ENCODE measurements around the gene PCBP3.

Gene PCBP3

DNA sequence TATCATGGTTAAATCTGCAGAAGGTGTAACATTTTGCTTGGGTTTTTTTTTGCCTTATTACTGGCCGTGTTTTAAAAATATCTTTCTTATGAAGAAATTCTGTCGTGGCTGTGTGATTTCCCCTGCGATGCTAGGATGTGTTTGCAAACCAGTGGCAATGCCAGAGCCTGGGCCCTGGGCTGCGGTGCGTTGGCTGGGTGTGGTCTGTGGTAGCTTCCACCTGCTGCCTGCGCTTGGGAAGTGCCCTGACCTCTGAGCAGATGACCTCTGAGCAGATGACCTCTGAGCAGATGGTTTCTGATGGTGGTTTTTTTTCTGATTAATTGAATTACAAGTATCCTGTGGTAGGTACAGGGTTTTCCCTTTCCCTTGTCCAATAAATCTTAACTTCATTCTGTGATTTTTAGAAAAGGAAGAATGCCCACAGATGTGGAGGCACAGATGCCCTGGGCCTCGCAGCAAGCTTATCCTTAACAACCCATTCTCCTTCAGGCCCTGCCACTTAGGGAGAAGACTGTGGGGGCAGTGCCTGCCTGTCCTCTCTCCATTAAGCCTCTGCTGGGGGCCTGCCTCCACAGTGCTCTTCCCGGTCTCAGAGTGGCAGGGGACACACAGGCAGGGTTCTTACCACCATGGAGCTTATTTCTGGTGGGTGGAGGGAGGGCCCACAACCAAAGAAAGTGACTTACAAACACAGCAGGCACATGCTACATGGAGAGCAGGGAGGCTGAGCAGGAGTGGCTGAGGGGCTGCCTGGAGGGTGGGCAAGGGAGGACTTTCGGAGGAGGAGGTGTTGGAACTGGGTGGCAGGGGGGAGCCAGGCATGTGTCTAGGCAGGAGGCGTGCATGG, 81.7 kb downstream of the PCBP3 start:
- no peak for DNase-seq (ENCODE audit: low read depth)

DNA sequence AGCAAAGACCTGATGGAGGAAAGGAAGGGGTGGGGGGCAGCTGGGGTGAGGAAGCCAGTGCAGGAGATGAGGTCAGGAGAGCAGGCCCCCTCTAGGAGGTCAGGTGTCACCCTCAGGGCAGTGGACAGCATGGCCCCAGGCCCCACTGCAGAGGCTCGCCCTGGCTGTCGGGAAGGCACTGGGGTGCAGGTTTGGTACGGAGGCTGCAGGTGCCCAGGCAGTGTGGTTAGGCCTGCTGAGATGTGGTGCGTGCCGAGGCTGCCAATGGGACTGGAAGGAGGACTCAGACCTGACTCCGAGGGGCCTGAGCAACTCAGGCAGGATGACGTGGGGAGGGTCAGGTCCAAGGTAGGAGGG, 82.3 kb downstream of the PCBP3 start:
- no peak for DNase-seq (ENCODE audit: low read depth)

DNA sequence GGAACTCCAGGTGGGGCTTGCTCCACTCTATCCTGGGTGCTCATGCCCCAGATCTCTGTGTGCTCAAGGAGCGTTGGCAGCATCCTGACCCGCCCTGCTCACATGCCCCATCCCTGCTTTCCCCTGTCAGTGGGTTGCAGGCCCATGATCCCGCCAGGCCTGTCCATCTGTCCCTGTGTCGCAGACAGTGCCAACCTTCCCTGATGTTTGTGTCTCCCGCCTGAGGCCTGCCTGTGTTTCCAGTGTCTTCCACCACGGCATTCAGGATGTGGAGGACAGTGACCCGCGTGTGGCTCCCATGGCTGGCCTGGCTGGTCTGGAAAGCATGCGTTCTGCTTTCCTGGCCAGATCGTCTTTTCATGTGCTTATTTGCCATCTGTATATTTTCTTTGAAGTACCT, 82.9 kb downstream of the PCBP3 start:
- DNase-seq (ENCODE audit: low read depth), result no peak

DNA sequence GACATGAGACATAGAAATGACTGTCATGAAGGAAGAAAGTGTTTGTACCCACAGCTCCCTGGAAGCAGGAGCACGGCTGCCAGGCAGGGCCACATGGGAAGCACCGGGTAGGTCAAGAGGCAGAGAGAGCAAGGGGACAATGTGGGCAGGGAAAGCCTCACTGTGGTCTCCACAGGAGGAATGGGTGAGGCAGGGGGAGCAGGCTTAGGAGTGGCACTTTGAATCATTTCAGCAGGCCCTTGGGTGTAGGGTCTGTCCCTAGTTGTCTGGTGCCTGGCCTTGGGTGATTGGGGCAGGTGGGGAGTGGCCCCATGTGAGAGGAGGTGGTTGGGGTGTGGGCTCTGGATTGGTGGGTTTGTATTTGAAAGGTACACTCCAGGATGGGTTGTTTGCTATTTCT, 83.9 kb downstream of the PCBP3 start:
- DNase-seq (ENCODE audit: low read depth), result no peak

DNA sequence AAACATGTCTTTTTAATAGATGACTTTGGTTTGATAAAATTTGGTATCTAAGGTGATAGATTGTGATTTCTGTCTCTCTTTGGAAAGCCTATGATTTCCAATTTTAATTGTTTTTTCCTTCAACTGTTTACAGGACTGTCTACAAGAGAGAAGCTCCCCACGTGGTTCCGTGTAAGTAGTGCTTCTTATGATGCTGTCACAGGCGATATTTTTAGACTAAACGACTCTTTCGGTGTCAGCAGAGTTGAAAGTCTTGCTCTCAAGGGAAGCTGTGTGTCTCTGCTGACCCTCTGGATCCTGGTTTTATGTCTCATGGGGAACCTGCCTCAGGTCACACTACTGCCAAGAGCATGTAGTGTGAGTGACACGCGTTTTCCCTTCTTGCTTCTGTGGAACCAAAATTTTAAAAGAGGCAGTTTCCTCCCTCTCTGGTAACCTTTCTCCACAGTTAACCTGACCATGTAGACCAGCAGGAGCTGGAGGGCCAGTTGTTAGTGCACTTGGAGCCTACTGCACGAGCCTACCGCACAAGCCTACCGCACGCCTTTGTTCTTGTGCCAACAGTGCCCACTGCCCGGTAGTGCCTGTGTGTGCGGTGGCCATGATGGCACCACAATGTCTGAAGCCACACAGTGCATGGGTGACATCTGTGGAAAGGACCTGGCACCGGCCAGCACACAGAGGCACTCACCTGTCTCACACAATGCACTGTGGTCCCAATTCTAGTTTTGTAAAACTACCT, 91.9 kb downstream of the PCBP3 start:
- no peak for DNase-seq (ENCODE audit: low read depth)

DNA sequence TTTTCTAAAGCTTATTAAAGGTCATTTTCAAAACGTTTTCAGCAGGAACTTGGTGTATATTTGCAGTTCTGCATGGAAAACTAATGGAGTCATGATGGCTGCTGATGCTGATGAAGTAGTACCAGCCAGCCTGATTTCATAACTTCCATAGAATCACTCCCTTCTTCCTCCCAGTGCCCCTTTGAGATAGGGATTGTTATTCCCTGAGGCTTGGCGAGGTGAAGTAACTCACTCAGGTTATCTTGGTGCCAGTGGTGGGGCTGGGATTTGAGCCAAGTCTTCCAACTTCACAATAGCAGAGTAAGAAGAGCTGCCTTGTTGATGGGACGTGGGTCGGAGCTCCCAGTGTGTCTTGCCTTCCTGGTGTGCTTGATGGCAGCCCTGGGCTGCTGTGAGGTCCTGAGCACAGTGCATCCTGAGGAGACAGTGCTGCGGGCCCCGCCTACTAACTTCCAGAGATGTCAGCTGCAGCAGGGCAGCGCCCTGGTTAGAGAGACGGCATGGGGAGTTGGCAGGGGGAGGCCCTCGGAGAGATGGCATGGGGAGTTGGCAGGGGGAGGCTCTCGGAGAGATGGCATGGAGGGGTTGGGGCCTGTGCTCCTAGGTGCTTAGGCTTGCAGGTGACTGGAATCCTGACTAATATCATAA, 92.6 kb downstream of the PCBP3 start:
- DNase-seq (ENCODE audit: low read depth), result no peak

DNA sequence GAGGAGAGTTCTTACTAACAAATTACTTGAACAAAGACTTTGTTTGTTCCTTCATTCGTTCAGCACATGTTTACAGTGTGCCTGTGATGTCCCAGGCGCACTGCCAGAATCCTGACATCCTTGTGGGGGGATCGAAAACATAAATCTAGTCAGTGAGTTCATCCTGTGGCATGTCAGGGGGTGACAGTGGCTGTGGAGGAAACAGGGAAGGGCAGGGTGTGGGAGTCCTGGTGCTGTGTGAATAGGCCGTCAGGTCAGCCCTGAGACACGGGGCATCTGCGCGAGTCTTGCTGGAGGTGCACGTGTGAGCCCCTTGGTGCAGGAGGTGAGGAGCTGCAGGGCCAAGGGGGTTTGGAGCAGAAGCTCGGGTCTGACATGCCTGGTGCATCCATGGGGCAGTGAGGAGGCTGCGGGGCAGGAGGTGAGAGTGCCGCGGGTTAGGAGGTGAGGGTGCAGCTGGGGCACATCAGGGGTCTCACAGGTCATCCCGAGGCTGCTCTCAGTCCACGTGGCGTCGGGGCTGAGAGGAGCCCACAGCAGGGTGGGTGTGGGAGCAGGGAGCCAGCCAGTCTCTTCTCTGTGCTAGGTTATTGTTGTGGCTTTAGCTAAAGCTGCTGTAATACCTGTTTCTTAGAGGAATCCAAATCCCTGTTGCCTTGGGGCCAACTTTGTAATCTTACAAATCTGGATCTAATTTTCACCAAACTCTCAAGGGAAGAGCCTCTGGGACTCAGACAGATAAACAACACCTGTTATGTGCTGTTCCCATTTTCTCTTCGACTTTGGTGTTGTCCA, 93.4 kb downstream of the PCBP3 start:
- no peak for DNase-seq (ENCODE audit: low read depth)

DNA sequence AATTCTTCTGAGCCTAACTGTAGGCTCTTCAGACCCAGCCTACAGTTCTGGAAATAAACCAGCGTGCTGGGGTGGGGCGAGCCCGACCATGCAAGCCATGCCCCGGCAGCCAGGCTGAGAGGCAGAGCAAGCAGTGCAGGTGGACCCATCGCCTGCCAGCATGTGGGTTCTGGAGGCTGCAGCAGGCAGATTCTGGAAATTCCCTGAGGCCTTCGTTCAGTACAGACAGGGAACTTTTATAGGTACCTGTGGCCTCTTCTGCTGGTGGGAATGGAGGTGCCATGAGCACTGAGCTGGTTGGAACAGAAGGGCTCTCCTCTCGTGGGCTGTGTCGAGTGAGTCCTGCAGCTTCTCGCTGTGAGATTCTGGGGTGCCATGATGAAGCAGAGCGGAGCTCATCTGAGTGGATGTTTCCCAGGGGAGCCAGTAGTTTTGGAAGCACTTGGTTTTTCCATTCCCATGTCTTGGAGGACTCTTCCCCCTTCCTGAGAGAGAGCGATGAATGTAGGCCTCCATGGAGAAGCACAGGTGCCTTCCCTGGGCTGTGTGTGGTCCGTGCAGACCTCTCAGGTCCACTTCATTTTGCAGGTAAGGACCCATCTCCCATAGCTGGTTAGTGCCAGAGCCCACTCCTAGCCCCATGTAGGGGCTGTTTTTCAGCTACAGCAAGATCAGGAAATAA, 94.1 kb downstream of the PCBP3 start:
- no peak for DNase-seq (ENCODE audit: low read depth)

DNA sequence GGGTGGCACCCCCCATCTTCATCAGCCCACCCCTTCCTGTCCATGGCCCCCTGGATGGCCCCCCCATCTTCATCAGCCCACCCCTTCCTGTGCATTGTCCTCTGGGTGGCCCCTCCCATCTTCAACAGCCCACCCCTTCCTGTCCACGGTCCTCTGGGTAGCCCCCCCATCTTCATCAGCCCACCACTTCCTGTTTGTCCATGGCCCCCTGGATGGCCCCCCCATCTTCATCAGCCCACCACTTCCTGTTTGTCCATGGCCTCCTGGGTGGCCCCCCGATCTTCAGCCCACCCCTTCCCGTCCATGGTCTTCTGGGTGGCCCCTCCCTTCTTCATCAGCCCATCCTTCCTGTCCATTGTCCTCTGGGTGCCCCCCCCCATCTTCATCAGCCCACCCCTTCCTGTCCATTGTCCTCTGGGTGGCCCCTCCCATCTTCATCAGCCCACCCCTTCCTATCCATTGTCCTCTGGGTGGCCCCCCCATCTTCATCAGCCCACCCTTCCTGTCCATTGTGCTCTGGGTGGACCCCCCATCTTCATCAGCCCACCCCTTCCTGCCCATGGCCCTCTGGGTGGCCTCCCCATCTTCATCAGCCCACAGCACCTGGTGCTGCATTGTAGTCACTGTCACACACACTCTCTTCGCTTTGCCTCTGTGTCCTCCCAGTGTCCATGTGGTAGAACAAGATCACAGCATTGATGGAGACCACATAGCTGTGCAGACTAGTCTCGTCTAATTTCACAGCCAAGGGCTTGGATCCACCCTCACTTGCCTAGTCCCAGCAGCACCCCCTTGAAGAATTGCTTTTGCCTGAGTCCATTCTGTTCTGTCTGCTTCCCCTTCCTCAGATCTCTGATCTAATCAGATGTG, 95.9 kb downstream of the PCBP3 start:
- no peak for DNase-seq (ENCODE audit: low read depth)

DNA sequence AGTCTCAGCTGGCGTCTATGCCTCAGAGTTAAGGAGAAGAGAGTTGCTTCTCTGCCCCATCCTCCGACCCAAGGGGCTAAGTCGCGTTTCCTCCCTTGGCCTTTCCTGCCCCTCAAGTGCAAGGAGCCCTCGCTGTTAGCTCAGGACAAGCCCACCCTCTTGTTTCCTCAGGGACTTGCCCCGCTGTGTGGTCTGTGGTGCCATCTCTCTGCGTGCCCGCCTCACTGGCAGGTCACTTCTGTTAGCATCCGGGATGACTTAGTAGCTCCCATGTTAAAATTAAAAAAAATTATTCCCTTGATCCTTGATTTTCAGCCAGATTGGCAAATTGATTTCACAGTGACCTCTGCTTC, 96.5 kb downstream of the PCBP3 start:
- no peak for DNase-seq (ENCODE audit: low read depth)

DNA sequence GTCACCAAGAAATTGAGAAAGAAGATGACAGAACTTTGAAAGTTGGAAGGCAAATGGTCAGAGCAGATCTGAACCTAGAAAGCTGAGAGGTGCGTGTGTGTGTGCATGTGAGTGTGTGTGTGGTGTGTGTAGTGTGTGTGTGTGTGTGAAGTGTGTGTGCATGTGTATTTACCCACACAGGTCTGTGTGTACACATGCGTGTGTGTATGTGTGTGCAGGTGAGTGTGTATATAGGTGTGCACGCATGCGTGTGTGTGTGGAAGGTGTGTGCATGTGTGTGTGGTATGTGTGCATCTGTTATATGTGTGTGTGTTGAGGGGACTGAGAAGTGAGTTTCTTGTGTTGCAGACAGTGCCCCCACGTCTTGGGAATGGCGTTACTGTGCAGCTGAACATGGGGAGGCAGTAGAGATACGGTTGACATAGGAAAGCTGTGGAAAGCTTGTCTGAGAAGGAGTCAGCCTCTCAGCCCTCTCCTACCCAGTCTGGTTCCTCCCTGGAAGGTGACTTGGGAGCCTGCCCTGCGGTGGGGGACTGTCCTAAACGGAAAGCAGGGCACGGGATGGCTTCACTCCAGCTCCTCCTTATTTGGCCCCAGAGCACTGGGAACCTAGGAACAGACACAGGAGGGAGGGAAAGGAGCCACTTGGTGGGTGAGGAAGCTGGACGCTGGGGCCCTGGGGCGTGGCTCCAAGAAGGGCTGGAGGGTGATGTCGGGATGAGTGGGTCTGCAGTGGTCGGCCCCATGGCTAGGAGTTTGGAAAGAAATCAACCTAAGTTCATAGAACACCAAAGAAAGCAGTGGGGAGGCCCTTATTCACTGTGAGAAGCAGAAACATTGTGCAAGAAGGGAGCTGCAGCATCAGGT, 97.2 kb downstream of the PCBP3 start:
- DNase-seq (ENCODE audit: low read depth), result no peak

DNA sequence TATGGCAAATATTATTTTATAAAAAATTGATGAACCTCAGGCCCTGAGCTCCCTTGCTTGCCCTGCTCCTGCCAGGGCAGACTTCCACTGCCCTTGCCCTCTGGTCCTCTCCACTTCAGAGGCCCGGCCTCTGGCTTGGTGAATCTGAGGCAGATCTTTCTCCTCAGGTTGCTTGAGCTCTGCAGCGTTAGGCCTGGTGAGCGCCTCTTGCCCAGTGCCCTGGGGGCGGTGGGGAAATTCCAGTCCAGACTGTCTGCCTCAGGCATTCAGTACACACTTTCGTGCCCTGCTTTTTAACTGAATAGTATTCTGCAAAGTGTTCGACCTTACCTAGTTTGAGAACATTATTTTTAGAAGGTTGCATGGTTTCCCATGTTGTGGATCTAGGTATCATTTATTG, 98.2 kb downstream of the PCBP3 start:
- no peak for DNase-seq (ENCODE audit: low read depth)

DNA sequence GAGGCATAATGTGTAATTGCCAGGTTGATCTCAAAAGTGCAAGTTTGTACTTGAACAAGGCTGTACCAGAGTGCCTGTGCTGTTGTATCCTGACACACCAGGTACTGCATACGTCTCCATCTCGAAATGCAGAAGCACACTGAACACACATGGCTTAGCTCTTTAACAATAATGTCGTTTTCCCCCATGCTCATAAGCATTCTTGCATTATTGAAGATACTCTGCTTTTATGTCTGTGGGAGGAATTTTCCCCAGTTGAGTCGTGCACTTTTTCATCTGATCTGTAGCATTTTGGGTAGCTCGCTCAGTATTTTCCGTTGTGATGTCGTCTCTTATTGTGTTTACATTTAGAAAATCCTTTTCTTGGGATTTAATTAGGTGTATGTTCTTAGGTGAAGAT, 98.7 kb downstream of the PCBP3 start:
- DNase-seq (ENCODE audit: low read depth), result no peak

DNA sequence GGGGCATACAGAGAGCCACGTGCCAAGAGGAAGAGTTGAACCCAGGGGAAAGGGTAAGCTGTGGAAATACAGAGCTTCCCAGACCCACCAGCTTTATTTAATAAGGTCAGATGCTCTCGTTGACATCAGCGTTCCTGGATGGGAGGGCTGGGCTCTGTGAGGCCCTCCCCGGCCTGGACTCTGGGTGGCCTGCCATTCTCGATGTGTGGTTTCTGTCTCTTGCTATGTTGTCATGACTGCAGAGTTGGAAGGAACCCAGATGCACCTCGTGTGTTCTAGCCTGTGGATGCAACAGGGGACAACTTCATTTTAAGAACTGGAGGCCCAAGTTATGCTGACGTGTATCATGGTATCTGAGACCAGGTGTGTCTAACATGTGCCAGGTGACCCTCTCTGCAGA, 101.7 kb downstream of the PCBP3 start:
- DNase-seq (ENCODE audit: low read depth), result no peak

DNA sequence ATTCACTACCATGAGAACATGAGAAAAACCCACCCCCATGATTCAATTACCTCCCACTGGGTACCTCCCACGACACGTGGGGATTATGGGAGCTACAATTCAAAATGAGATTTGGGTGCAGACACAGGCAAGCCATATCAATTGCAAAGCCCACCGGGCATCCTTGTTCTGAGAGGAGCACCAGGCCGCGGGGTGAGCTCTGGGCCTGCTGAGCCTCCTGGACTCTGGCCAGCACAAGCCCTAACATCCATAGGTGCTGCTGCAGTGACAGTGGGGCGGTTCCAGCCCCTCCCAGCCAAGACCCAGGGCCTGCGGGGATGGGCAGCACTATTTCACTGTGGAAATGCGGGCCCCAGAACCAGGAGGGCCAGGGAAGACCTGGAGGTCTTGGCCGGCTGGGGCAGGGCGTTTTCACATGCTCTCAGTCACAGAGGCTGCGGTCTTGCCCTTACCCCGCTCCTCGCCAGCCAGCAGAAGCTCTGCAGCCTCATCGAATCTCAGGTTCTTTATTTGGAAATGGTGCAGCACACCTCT, 103.8 kb downstream of the PCBP3 start:
- no peak for DNase-seq (ENCODE audit: low read depth)

DNA sequence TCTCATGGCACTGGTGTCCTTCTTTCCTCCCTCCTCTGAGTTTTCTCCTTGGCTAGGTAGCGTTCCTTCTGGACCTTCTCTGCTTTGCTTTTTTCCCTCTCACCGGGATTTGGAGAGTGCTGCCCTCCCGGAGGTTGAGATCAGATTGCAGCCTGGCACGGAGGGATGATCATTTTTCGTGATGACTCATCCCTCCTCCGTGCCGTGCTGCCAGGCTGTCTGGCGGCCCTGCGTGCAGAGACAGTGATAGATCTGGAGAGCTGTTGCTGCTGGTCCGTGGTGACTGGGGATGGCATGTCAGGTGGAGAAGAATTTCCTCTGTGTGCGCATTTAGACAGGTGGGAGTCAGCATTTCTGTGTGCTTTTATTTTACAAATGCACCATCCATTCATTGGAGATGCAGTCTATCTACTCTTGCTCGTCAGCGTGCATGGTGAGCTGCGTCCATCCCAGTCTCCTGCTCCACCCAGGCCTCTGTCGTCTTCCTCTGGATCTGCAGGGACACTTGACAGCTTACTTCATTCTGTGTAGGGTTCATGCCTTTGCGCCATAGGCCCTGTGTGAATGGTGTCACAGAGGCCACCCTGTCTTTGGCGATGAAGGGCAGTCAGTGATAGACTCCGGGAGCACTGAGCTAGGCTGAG, 104.4 kb downstream of the PCBP3 start:
- no peak for DNase-seq (ENCODE audit: low read depth)

DNA sequence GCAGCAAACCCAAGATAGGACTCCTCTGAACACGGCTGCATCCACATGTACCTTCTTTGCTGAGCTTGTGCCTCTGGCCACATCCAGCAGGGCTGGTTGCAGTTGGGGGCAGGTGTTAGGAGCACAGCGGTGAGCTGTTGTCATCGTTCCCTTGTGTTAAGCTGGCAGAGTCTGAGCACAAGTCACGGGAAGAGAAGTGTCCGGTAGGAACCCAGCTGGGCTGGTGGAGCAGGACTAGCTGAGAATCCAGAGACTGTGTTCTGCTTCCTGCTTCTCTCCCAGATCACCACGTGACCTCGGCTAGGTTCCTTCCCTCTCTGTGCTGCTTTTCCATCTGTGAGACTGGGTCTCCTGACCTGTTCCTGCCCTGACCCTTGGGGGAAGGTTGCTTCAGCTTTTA, 105.1 kb downstream of the PCBP3 start:
- no peak for DNase-seq (ENCODE audit: low read depth)

DNA sequence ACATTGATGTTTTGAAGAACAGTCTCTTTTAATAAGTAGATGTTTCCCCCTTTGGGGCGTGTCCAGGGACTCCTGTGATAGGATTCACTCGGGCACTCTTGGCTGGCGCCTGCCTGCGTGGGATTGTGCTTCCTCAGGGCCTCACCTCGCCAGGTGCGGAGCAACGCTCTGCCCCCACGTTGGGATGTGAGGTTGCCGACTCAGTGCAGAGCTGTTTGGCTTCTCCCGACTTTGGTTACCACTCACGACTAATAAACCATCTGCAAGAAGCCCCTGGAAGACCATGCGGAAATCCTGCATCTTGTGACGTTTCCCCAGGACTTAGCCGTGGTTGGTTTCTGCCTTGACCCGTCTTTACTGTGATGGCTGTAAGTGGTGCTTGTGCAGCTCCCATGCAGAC, 106.4 kb downstream of the PCBP3 start:
- no peak for DNase-seq (ENCODE audit: low read depth)

DNA sequence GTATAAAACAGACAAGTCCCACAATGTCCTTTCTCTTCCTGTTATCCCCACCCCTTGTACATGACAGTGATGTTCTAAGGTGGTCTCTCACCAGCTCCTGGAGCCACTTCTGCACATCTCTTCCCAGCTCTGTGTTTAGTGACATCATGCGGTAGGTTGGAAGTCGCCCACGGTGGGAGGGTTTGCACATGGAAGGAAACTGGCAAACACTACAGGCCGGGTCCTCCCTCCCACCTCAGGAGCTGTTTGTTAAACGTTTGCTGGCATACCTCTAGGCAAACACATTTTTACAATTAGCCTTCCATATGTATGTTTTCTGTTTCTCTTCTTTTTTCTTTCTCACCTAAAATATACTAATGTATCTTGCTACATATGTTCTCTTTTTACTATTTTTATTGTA, 107.4 kb downstream of the PCBP3 start:
- no peak for DNase-seq (ENCODE audit: low read depth)
